ENCODE data around the gene DAAM2. TPM values are rescaled to one million over a fixed set of nuclear protein-coding genes. Genes with fewer than 3 reads are reported as not detected.

DAAM2 gene
- total and polyA plus RNA-seq, 8 donors = 9.3 to 78.8 (median 19.3) TPM

DNA sequence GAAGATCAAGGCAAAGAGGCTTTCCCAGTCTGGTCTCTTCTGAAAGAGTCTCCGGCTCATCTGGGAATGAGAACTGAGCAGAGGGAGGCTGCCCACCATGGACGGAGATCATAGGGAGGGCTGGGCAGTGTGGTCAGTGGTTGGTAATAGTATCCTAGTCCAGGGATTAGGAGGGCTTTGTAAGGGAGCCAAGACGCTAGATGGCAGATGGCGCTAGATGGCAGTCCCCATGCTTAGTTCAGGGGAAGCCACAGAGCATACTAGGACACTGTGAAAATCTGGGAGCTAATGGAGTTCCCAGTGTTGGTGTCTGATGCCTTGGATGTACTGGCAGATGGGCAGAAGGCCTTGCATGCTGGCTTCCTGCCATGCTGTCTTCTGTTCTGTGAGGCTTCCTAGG is 21.7 kb upstream of the DAAM2 start:
- intact Hi-C loops (cut with DNase I; ENCODE audit: low total_unique reads) = no loop called here
- WGBS, 5 donors = 75 to 84% (median 81%) methylated on average over 4 of the region's 4 CpGs

GRCh38 chr6:39772559-39773273 is 19.5 kb upstream of the DAAM2 start:
- Histone ChIP-seq H3K36me3 (no peaks in the 10 kb centered on the region), H3K4me3 (no peak overlapping the region), H3K27ac (peak overlapping the region in 2 of 5 donors; percentile 39 to 66), H3K9me3 (no peaks in the 10 kb centered on the region), H3K4me1 (peaks cover 0 to 13% (median 6%) of the 10 kb centered on the region in 4 donors), H3K27me3 (no peaks in the 10 kb centered on the region)
- TF ChIP-seq POLR2AphosphoS5 (IDR thresholded peaks at IDR 0.05) = peak; percentile 18 to 73 (median 47)
- TF ChIP-seq EP300 (IDR thresholded peaks at IDR 0.05) = no peak
- no peak for TF ChIP-seq POLR2A (IDR thresholded peaks at IDR 0.05)
- WGBS, 5 donors = 64 to 78% (median 74%) methylated on average over 6 of the region's 6 CpGs
- no peak for DNase-seq
- intact Hi-C loops (cut with DNase I; ENCODE audit: low total_unique reads) = no loop called here

More for the DNA sequence above, 21.7 kb upstream of the DAAM2 start:
- TF ChIP-seq EP300 (IDR thresholded peaks at IDR 0.05) (no peak), POLR2AphosphoS5 (IDR thresholded peaks at IDR 0.05) (no peak), POLR2A (IDR thresholded peaks at IDR 0.05) (no peak), CTCF (IDR thresholded peaks at IDR 0.05) (no peak)
- no peak overlapping the region for H3K27ac ChIP-seq
- H3K36me3 ChIP-seq = no peaks in the 10 kb centered on the region
- H3K4me1 ChIP-seq = no peaks in the 10 kb centered on the region
- no peaks in the 10 kb centered on the region for H3K27me3 ChIP-seq
- no peak for DNase-seq
- no peak overlapping the region for H3K4me3 ChIP-seq
- H3K9me3 ChIP-seq = no peaks in the 10 kb centered on the region

DNA sequence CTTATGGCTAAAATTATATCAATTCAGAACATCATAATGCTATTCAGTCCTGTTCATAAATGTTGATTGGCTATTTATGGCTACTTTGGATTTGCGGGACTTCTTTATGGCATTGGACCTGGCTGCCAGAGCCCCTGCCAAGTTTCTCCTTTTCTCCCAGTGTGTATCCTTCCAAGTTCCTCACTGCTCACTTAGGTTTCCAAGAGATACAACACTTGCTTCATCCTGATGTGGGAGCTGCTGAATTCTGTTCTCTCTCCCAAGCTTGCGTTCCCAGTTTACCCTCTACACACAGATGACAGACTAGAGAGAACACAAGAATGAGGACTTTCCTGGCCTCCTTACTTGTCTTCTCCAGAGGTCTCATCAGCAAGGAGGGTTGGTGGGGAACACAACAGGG is 18.4 kb upstream of the DAAM2 start:
- peak overlapping the region in 1 of 5 donors; percentile 66 for H3K27ac ChIP-seq
- intact Hi-C loops (cut with DNase I; ENCODE audit: low total_unique reads) = no loop called here
- no peaks in the 10 kb centered on the region for H3K27me3 ChIP-seq
- no peaks in the 10 kb centered on the region for H3K9me3 ChIP-seq
- H3K4me1 ChIP-seq = peaks cover 0 to 23% (median 6%) of the 10 kb centered on the region in 4 donors
- H3K4me3 ChIP-seq = no peak overlapping the region
- 84 to 95% (median 87%) methylated on average over 2 of the region's 2 CpGs for WGBS, 5 donors
- no peaks in the 10 kb centered on the region for H3K36me3 ChIP-seq
- no peak for DNase-seq
- TF ChIP-seq CTCF (IDR thresholded peaks at IDR 0.05) (no peak), EP300 (IDR thresholded peaks at IDR 0.05) (no peak), POLR2AphosphoS5 (IDR thresholded peaks at IDR 0.05) (no peak), POLR2A (IDR thresholded peaks at IDR 0.05) (no peak)

DNA sequence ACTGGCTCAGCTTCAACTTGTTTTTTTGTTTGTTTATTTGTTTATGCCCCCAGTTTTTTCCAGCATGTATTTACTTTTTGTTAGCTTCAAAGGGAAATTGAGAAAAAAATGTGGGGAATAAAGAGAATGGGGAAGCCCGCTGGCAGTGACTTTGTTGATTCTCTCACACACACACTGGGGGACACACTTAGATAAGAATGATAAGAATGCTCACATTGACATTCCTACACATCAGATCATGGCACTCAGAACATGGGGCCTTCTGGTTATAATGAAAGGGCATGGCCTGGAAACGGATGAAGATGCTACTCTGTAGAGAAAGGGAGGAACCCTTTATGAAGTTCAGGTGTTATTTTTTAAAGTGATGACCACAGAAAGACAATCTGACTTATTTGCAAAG is 15.6 kb upstream of the DAAM2 start:
- H3K4me3 ChIP-seq = no peak overlapping the region
- no peaks in the 10 kb centered on the region for H3K9me3 ChIP-seq
- no peak overlapping the region for H3K27ac ChIP-seq
- intact Hi-C loops (cut with DNase I; ENCODE audit: low total_unique reads) = no loop called here
- peaks cover 0 to 23% (median 6%) of the 10 kb centered on the region in 4 donors for H3K4me1 ChIP-seq
- DNase-seq = no peak
- WGBS, 5 donors = 56 to 77% (median 68%) methylated on average over 2 of the region's 2 CpGs
- H3K36me3 ChIP-seq = no peaks in the 10 kb centered on the region
- TF ChIP-seq EP300 (IDR thresholded peaks at IDR 0.05) (no peak), POLR2AphosphoS5 (IDR thresholded peaks at IDR 0.05) (no peak), POLR2A (IDR thresholded peaks at IDR 0.05) (no peak), CTCF (IDR thresholded peaks at IDR 0.05) (no peak)
- no peaks in the 10 kb centered on the region for H3K27me3 ChIP-seq

DNA sequence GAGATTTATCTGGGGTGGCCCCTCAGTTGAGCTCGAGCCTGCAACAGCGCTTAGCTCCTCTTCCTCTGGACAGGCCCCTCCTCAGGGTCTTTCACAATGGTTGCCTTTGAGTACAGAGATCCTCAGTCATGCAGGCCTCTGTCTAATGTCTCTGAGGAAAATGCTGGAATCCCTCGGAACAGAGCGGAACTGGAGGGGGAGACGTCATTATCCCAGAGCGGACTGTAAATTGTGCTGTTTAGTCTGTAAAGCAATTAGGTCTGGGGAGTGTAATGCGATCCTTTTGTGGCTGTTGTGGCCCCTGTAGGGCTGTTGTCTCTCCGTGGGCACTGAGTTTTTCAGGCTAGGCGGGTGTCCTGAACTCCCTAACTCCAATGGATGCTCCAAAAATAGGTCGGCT is 15.0 kb upstream of the DAAM2 start:
- peak in 1 of 2 donors; percentile 49 for DNase-seq
- no peak overlapping the region for H3K4me3 ChIP-seq
- H3K27me3 ChIP-seq = no peaks in the 10 kb centered on the region
- H3K4me1 ChIP-seq = peaks cover 0 to 23% (median 6%) of the 10 kb centered on the region in 4 donors
- H3K9me3 ChIP-seq = no peaks in the 10 kb centered on the region
- intact Hi-C loops (cut with DNase I; ENCODE audit: low total_unique reads) = no loop called here
- TF ChIP-seq POLR2A (IDR thresholded peaks at IDR 0.05) (no peak), CTCF (IDR thresholded peaks at IDR 0.05) (no peak), POLR2AphosphoS5 (IDR thresholded peaks at IDR 0.05) (no peak), EP300 (IDR thresholded peaks at IDR 0.05) (no peak)
- no peaks in the 10 kb centered on the region for H3K36me3 ChIP-seq
- 70 to 77% (median 72%) methylated on average over 10 of the region's 10 CpGs for WGBS, 5 donors
- peak overlapping the region in 2 of 5 donors; percentile 53 to 60 for H3K27ac ChIP-seq

Measured in stomach (tissue), 9 donors.